HG02943 (cell line): ENCODE data around the gene OR52R1.
A peak's percentile ranks its signal among the peaks of the same experiment; 100 is the strongest.
"Not testable (repeated sequence)": the region's sequence is repeated elsewhere in the genome, so short reads cannot be mapped to it uniquely, and the experiment has no call there.

Experiments used
- ATAC-seq: cut with Tn5 transposase; IDR thresholded peaks from one replicate; pipeline ENCODE4 v1.9.1; 2021; ENCODE audit warnings: mild to moderate bottlenecking, low read depth, moderate library complexity; ENCODE audit not compliant: unreplicated experiment

The OR52R1 gene

GRCh38 chr11:4804280-4804679, at the start of gene OR52R1:
Gene OR52R1, minus strand, starts transcription at chr11:4804380. Its CDS starts 0 bp downstream, at chr11:4804380.
- ATAC-seq: no peak

DNA sequence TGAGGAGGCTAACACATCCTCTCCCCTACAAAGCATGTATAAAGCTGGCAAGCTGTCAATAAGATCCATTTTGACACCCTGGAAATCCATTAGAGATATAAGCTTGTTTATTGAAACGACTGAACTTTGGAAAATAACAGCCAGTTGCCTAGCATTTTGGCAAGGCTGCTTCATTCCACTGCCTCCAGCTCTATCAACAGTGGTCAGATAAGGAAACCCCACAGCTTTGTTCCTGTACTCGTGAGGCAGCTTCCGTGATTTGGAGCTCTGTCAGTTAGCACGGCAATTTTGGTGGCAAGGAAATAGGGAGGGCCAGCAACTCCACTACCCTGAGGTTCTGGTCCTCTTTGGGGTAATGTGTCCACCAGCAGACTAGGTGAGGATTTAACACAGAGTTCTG, 46.9 kb upstream of the OR52R1 start:
- ATAC-seq: no peak

GRCh38 chr11:4848908-4849532, 44.8 kb upstream of the OR52R1 start, which contains the start of gene OR51S1:
Gene OR51S1, minus strand, starts transcription at chr11:4849208. Its CDS starts 0 bp downstream, at chr11:4849208.
- ATAC-seq: no peak

DNA sequence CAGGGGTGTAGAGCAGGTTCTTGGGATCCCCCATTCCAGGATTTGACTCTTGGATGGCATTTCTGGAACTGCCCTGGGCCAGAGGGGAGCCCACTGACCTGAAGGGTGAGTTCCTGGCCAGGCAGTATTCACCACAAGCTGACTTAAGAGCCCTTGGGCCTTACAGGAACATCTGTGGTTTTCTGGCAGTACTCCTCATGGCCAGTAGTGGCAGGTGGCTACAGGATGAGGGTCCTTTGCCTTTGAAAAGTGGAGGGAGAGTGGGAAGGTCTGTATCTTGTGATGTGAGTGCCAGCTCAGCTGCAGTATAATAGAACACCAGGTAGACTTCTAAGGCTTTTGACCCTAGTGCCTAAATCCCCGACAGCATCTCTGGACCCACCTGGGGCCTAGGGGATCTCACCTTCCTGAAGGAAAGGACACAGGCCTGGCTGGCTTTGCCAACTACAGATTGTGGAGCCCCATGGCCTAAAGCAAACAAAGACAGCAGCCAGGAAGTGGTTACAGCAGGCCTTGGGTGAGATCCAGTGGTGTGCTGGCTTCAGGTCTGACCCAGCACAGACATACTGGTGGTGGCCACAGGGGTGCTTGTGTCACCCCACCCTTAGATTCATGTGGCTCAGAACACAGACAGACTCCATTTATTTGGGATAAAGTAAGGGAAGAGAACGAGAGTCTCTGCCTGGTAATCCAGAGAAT, 35.8 kb upstream of the OR52R1 start:
- ATAC-seq: no peak

GRCh38 chr11:4830909-4831308, 26.7 kb upstream of the OR52R1 start:
- ATAC-seq: no peak

GRCh38 chr11:4830346-4830745, 26.2 kb upstream of the OR52R1 start:
- no peak for ATAC-seq

- no peak for ATAC-seq
Observed at GRCh38 chr11:4826425-4826824, 22.2 kb upstream of the OR52R1 start.

- ATAC-seq: no peak
Observed at GRCh38 chr11:4825132-4825531, 21.0 kb upstream of the OR52R1 start.

GRCh38 chr11:4821021-4821420, 16.8 kb upstream of the OR52R1 start, which contains the start of gene OR51F2:
Gene OR51F2, plus strand, starts transcription at chr11:4821321. Its CDS starts 101 bp downstream, at chr11:4821422.
- no peak for ATAC-seq

DNA sequence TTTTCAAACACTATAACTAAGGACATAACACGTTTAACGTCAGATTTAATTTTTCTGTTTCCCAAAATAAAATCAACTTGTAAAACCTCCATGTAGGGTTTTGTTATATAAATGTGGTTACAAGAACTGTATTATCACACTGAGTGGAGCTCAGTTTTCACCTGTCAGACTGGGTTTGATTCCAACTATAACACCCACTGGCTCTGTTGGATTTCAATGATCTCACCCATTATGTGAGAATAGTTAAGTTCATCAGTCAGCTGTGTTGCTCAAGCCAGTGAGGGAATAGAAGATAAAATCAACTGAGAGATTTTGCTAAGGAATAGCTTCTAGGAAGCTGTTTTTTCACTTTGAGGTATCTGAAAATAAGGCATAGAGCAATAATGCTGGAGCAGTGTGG, 5.1 kb upstream of the OR52R1 start:
- no peak for ATAC-seq

DNA sequence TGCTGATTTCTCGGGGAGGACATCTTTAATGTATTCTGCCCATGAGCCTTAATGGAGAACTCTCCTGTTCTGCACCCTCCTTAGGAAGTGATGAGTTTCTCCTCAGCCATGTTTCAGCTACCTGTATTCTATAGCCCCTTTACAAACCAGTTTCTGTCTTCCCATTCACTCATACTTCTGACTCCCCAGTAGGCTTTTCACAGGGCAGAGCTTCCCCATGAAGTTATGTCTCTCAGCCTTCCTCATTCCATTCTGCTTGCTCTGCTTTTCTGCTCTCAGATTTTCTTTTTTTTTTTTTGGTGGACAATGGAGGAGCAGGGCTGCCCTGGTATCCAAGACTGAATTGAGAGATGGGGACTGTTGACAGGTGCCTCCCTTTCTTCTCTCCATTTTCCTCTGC, 4.3 kb upstream of the OR52R1 start:
- ATAC-seq: no peak

GRCh38 chr11:4801316-4801715, 2.9 kb downstream of the OR52R1 start:
- ATAC-seq: not testable (repeated sequence)

- ATAC-seq: no peak
Observed at GRCh38 chr11:4798427-4799183, 5.6 kb downstream of the OR52R1 start.

DNA sequence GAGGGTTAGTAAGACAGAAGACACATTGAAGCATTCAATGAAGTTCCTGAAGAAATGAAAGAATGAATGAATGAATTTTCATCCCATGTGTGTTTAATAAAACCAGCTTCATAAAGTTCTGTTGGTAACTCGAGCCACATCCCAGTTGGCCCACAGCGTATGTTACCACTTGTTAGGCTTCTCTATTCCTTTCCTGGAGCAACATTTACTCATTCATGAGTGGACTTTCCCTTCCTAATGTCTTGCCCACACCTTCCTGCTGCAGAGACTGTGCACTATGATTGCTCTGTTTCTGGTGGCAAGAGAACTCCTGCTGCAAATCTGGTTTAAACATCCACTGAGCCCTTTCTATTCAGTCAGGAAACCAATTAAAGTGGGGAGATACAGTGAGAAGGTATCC, 7.0 kb downstream of the OR52R1 start:
- no peak for ATAC-seq

DNA sequence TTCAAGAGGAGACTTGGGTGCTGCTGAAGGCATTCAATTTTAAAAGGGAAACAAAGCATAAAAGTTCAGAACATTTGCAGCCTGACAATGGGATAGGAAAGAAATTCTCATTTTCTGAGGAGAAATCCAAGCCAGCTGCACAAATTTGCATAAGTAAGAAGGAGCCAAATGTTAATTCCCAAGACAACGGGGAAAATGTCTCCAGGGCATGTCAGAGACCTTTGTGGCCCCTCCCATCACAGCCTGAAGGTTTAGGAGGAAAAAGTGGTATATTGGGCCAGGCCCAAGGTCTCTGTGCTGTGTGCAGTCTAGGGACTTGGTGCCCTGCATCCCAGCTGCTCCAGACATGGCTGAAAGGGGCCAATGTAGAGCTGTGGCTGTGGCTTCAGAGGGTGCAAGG, 21.7 kb downstream of the OR52R1 start:
- ATAC-seq: no peak

DNA sequence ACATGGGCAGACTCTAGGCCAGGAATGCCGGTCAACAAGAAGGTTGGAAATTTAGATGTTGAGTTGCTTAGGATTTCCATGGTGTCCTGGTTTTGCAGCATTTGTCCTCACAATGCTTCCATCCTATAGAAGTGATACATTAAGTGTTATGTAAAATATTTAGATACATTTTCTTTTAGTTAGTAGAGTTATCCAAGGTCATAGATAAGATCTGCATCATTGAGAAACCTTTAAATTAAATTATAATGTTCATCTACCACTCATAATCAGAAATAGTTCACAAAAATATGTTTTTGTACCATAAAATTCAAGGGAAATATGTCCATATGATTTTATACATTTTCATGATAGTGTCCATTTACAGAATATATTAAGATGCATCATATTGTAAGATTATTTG, 34.3 kb downstream of the OR52R1 start, which contains the start of gene OR51F1:
Gene OR51F1 (minus strand): TSS at position 101 of the 400 bp plus-strand sequence. CDS start 0 bp downstream, at position 101.
- no peak for ATAC-seq

- no peak for ATAC-seq
Observed at GRCh38 chr11:4768094-4768493, 36.1 kb downstream of the OR52R1 start.

GRCh38 chr11:4766420-4767043, 37.6 kb downstream of the OR52R1 start:
- no peak for ATAC-seq

- peak; percentile 67 for ATAC-seq
Observed at GRCh38 chr11:4763096-4763495, 41.1 kb downstream of the OR52R1 start.
